SKM-1 (cell line): Measurements from ENCODE around the gene SEMA3G.

Experiments used
- DNase-seq: peaks from one replicate; lab custom pipeline; 2025; ENCODE audit not compliant: unreplicated experiment; lab: John Stamatoyannopoulos, UW

SEMA3G gene

DNA sequence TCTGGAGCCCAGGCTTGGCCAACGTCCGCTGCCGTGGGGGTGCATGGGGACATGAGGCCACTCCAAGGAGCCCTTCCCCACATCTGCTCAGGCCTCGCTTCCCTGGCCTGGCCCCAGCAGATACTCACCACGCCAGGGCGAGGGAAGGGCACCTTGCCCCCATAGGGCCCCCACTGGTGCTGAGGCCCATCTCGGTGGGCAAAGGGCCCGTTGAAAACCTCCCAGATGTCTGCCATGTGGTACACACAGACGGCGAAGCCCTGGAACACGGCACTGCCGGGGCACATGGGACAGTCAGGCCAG lies 4.7 kb downstream of the SEMA3G start:
- DNase-seq, result no peak

DNA sequence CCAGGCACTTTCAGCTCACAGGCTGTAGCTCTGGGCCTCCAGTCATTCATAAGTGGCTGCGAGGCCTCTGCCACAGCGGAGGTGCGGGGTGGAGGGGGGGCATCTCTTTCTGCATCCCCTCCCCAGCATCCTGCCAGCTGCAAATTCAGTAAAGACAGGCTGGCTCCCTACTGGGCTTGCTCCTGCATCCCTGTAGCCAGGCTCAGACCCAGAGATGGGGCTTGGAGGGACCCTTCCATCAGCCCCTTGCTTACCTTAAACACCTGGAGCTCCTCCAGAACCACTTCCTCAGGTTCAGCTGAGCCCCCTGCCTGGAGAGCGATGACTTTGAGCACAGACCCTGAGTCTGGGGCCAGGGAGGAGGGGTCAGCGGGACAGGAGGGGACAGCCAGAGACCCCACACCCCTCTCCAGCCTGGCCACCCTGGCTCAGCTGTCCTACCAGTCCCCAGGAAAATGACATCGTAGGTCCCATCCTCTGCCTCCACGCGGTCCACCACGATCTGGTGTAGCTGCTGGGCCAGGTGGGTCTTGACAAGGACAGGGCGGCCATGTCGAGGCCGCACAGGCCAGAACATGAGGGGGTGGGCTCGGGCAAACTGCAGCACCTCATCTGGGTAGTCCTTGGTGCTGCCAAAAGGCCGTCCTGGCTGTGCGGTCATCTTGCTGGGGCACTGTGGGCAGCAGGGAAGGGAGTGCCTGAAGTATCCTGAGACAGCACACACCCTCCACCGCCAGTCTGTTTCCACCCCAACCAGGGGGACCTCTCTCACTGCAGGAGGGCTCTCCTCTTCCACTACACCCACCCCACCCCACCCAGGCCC lies 5.3 kb downstream of the SEMA3G start:
- no peak for DNase-seq

DNA sequence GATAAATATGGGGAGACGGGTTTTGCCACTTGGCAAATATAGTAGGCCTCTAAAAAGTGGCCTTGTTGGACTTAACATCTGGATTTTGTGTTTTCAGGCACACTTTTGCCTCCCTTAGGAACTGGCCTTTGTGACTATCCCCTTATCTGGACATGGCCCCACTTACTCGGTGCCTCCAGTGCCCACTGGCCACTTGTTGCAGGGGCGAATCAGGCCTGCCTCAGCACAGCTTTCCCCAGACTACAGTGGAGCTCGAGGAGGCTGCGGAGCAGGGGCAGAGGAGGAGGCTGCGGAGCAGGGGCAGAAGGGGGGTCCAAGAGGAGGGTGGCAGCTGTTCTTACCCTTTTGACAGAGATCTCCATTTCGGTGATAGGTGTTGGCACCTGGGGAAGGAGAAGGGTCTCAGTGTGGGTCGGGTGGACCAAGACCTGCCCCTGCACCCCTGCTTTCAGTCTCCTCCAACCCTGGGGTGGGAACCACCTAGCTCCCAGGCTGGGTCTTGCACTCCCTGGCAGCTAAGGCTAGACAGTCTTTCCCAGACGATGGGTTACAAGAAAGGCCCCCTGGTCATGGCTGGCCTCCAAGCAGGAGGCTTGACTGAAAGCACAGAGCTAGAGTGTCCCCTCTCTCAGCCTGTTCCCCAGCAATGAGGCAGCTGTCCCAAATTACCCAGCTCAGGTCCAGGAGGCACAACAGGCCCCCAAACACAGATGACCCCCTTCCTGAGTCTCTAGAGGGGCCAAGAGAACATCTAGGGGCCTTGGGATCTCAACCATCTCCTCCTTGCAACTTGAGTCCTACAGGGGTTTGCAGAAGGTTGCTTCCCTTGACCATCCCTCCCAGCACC lies 6.1 kb downstream of the SEMA3G start:
- DNase-seq, result no peak

DNA sequence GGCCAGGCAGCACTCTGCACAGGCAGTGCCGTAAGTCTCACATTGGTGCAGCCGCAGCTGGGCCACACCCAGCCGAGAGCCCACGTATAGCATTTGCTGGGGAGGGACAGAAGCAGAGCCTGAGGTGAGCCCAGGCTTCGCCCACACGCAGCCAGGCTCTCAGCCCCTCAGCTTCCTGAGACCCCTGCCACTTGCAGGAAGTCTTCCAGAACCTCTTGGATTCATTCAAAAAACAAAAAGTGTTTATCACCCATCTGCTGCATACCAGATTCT lies 6.9 kb downstream of the SEMA3G start:
- DNase-seq, result no peak

DNA sequence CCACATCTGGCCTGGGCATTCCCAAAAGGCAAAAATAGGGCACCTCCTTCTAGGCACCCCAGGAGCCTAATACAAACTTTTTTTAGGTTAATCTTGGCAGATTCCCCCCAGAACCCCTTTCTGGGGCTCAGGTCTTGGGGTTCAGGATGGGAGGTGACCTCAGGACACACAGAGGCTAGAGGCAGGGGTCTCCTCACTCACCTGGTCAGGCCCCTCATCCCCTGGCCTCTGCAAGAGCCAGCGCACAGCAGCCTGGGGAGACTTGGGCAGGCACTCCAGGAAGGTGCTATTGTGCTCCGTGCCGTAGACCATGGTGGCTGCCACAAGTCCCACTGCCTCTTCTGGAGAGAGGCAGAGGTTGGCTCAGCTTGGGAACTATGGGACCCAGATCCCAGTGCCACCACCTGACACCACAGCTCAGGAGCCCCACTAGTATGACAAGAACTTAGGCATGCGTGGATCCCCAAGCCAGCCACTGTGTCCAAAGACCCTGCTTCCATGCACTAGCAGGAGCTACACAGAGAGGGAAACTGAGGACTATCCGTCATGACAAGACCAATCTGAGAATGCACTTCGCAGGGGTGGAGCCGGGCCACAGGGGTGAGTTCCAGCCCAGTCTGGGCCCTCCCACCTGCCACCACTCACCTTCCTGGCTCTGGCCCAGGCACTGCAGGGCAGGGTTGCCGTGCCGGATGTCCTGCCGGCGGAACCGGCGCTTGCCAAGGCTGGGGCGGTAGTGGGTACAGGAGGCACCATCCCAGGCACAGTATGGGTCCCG lies 7.4 kb downstream of the SEMA3G start:
- no peak for DNase-seq

DNA sequence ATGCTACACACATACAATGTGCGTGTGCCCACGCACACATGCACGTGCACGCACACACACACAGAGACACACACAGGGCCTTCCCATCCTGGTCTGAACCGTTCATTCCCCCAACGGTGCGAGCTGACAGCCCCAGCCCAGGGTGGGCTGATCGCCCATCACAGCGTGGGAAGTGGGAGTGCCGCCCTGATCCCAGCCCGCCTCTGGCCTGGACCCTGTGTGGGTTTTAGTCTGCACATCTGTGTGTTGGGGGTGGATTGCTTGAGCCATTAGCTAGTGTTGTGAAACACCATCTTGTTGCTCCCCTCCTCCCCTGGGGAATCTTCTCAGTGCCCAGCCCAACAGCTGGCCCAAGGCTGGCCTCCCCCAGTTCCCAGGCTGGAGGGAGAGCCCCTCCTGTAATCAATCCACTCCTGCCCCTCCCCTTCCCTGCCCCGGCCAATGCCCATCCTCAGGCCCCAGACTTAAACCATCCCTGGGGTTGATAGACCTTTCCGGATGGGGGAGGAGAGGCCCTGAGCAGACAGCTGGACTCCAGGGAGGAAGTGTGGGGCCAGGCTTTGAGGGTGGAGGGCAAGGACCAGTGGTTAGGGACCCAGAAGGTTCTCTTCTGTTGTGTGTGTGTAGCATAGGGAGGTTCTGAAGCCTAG lies 8.3 kb downstream of the SEMA3G start:
- peak; percentile 74 for DNase-seq

DNA sequence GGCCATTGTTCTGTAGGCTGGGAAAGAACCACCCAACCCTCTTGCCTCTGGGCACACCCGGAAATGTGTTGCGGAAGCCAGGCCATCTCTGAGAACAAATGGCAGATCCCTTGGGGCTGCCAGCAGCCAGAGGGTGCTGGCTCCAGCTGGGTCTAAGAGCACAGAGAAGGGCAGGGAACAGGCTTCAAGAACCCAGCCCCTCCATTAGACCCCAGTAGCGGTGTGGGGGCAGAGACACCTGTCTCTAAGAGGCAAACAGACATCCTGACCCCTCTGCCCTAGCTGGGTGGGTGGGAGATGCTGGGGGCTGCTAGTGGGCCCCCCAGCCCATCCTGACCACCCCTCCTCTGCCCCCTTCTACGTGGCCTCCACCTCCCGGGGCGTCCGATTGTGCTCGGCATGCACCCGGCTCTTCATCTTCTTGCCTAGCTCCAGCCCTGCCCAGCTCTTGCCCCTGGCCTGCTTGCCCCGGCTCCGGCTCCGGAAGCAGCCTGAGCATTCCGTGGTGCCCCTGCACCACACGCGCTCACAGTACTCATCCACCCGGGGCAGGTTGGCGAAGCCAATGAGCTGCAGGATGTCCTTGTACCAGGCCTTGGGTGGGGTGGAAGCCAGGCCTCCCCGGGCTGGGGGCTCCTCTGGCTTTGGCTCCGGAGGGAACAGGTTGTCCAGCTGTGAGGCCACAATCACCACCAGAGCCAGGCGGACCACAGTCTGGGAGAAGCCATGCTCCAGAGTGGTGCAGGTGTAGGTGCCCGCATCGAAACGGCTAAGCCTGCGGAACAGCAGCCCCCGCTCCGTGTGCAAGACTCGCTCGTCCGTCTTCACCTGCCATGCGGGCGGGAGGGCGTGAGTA lies 9.4 kb downstream of the SEMA3G start:
- DNase-seq, result no peak

DNA sequence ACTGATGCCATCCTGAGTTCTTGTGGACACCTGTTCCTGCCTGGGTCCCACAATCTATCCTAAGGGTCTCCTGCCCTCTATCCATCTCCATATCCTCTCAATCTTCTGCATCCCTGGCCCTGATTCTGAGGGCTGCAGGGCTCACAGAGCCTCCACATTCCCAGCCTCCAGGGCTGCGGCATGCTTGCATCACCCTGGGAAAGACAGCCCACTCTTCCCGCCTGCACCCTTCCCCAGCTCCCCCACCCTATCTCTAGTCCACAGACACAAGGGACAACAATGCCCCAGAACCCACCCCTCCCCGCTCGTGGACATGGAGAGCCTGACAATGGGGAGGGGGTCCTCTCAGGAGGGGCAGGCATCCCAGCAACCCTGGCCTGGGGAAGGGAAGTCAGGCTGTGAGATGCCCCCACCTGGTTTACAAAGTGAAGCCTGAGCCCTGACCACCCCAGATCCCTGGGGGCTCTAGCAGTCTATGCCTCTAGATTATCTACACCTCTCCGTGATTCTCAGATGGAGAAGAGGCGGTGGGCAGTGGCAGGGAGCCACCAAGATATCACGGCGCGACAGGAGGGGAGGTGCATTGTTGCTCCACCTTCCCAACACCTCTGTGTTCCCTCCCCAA lies 10.3 kb downstream of the SEMA3G start:
- DNase-seq, result no peak

DNA sequence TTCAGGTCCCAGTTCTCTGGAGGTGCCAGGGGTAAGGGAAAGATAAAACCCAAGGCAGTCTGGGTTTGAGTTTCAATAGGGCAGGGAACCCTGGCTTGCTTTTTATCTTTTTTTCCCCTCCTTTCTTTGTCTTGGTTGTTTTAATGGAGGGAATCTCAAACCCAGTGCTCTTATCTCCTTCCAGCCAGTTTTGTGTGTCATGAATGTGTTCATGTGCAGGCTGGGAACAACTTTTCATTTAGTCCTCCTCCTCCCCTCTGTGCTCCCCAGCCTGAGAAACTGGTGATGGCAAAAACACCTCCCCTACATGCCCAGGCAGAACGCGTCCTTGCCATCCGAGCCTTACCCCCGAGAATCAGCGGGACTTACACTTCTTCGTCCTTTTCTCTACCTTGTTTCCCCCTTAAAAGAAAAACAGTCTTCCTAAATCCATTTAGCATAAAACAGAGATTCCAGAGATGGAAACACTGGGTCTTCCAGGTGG lies 10.9 kb downstream of the SEMA3G start:
- DNase-seq, result no peak

DNA sequence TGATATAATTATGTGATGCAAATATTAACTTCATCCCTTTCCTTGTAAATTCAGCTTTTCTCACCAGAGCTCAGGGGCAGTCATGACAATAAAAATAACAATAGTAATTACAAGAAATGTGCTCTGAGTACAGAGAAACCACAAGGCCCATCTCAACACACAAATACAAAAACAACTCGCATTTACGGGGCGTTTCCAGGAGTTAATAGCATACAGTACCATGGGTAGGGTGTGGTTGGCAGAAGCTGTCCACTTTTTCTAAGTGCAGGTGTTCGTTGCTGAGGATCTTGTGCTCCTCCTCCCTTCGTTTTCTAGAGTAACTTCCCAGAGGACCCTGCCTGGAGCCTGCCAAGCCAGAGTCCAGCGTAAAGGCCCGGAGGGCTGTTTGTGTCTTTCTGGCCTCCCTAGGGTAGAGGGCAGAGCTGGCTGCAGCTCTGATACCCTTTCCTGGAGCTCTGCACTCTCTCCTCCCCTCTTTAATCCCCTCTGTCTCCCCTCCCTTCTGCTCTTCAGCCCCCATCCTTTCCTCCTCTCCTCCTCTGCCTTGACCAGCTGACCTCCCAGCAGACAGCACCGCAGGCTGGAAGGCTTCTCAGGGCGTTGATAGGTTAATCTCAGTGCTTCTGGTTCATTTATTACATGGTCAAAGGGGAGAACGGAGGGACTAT lies 11.4 kb downstream of the SEMA3G start:
- DNase-seq, result no peak

DNA sequence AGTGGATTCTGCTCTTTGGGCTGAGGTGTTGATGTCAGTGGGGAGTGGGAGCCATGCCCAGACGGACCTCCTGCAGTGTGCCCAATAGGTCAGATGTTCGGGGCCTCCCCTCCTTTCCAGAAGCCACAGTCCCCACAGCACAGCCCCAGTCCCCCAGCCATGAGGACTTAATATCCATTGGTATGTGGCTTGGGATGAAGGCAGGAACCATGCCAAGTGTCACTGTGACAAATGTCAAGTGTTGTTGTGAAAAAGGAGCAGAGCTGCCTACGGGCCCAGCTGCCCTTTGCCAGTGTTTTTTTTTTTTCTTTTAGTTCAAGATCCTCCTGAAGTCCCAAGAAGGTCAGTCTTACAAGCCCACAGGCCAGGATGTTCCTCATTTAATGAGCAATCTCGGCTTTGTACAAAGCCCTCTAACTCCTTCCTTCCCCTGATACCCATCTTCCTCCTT lies 12.2 kb downstream of the SEMA3G start:
- no peak for DNase-seq

DNA sequence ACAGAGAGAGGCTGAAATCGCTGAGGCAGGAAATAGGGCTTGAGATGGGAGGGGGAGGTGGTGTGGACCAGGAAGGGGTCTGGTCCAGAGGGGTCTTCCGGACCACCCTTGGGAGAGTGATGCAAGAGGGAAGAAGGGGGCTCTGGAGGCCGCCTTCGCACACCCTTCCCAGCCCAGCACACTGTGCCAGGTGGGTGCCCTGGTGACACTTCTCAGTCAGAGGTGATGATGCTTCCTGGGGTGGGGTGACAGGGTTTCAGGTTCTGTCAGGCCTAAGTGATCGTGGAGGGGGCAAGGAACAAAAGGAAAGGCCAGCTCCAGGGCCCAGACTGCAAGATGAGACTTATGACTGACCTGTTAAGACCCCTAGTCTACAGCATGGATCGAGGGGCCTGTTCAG lies 12.7 kb downstream of the SEMA3G start:
- DNase-seq, result no peak

DNA sequence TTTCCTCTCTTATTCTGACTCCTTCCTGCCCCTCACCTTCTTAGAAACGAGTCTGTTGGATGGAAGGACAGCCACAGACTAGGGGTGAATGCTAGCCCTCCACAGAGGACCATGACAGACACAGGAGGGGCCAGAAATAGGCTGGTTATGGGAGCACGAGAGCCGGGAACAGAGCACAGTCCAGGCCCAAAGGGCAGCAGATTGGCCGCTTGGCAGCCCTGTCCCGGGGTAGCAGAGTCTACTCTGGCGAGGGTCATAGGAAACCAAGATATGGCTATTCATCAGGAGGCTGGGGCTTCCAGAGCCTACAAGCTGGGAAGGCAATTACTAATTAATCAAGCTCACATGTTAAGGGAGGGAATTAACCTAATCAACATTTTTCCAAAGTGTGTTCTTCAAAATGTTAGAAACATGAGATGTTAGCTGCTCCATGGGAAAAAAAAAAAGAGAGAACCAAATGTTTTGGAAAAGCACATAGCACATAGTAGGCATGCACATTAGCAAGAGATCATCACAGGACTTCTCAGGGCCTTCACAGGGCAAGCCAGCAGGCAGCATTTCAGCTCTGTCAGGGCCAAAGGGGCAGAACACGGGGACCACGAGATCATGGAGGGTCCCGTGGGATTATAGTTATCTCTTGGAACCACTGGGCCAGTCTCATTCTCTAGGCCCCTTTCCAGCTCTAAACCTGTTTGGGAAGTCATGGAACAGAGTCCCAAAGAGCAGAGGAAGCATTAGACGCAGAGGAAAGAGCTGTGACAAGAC lies 13.3 kb downstream of the SEMA3G start:
- no peak for DNase-seq

DNA sequence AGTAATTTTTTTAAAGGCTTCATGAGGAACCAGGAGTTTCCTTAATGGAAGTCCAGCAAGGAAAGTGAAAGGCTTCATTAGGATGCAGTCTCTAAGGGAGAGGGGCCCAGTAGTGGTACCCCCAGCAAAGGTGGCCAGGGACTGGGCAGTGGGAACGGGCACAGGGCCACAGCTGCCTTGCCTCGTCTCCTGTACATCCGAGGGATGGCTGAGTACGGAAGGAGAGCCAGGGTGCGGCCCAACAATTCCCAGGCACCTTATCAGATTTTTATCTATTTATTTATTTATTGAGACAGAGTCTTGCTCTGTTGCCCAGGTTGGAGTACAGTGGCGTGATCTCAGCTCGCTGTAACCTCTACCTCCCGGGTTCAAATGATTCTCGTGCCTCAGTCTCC lies 14.5 kb downstream of the SEMA3G start:
- DNase-seq, result no peak

DNA sequence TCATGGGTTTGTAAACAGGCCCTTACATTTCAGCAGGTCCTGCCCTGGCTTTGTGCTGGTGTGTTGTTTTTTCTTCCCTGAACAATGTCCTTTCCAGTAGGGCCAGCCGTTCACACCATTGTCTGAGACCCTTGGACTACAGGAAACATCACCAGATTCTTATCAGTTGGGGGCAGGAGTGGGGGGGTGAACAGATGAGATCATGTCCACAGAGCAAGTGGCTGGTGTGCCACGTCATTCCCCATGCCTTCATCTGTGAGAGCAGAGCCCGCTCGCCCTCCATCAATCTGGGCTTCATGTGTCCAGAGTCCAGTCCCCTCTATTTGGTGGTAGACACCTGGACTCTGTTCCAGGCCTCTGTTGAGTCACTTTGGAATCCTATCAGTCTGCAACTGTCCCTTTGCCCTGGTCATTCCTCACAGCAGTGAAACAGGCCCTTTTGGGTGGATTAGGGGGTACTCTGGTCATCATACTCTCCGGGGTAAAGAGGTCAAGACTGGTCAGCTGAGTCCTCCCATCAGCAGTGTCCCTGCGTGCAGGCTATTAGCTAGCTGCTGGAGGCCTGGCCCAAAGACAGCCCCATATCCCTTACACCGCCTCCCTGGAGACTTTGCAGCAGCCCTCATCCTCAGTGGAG lies 15.0 kb downstream of the SEMA3G start:
- DNase-seq, result no peak

DNA sequence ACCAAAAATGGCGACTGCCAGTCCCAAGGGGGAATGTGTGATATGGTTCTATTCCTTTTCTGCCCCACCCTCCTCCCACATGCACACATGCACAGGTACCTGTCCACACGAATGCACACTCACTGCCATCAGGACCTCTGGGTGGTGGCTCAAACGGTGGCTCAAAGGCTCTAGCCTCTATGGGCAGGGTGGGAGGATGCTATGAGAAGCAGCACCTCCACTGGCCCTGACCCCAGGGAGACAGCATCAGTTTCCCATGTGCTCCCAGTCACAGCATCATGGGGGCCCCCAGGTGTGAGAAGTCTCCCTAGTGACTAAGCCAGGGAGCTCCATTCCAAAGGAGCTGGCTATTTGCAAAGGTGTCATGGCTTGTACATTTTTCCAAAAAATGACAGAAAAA lies 15.9 kb downstream of the SEMA3G start:
- DNase-seq, result no peak

DNA sequence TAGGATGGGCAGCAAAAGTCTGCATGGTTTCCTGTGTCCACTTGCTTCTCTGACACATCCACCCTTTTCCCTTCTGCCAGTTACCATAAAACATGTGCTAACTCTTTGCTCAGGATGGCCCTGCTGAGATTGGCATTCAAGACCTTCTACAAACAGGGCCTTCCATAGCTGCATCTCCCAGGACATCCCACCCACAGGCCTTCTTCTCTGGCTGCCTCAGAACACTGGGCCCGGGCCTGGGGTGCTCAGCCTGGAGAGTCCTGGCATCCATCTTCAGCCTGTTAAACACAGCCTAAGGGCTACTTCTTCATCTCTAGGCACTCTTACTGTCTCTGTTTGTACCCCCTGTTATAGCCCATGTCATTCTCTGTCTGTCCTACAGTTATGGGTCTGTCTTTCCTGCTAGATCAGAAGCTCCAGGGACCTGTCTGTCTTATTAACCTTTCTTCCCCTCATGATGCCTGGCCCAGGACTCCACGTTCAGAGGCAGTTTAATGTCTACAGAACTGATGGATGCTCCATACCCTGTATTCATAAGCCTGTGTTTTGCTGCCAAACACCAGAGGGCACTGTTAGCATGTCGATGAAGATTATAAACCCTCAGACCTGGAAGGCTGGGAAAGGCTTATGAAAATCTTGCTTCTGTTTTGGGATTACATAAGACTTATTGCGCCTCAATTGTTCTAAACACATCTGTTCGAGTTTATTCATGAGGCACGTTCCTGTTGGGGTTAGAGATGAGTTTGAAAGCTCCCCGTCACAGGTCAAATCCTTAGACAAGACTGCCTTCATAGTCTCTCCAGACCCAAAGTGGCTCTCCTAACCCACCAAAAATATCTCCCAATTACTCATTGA lies 16.5 kb downstream of the SEMA3G start:
- DNase-seq, result peak; percentile 30
